GM12864 (cell line): ENCODE results near the gene OLFML2A.

Experiments
- DNase-seq: peaks from one replicate; pipeline ENCODE4 v3.0.0-alpha.2; 2011; ENCODE audit warnings: low read depth
- H3K4me3 ChIP-seq: 2 replicates; pipeline ENCODE4 v1.5.1; 2011; ENCODE audit warnings: mild to moderate bottlenecking, low read depth, low read length, control low read depth
- CTCF ChIP-seq: IDR thresholded peaks from 2 replicates; pipeline ENCODE4 v1.5.1; 2011; ENCODE audit warnings: low read depth, mild to moderate bottlenecking, moderate library complexity, low read length, control low read depth, inconsistent platforms; ENCODE audit errors: missing control alignments

Gene OLFML2A

GRCh38 chr9:124782661-124783574 is 6.0 kb downstream of the OLFML2A start:
- no peak overlapping the region for H3K4me3 ChIP-seq
- TF ChIP-seq CTCF = no peak
- no peak for DNase-seq

GRCh38 chr9:124783830-124784229 is 6.9 kb downstream of the OLFML2A start:
- no peak for DNase-seq
- H3K4me3 ChIP-seq = no peak overlapping the region
- no peak for TF ChIP-seq CTCF

GRCh38 chr9:124784509-124784908 is 7.6 kb downstream of the OLFML2A start:
- no peak overlapping the region for H3K4me3 ChIP-seq
- no peak for TF ChIP-seq CTCF
- DNase-seq = no peak

- no peak for DNase-seq
- TF ChIP-seq CTCF = no peak
- H3K4me3 ChIP-seq = no peak overlapping the region
These were observed 10.1 kb downstream of the OLFML2A start for GRCh38 chr9:124786881-124787573.

- no peak for DNase-seq
- no peak overlapping the region for H3K4me3 ChIP-seq
- TF ChIP-seq CTCF = no peak
These were observed 11.7 kb downstream of the OLFML2A start for GRCh38 chr9:124788542-124789217.

- H3K4me3 ChIP-seq = no peak overlapping the region
- no peak for TF ChIP-seq CTCF
- no peak for DNase-seq
These were observed 12.6 kb downstream of the OLFML2A start for GRCh38 chr9:124789531-124789930.
